Uterus (tissue), 4 donors: ENCODE results near the gene PAN2. TPM values are rescaled to one million over a fixed set of nuclear protein-coding genes. Genes with fewer than 3 reads are reported as not detected.

Source experiments
- DNase-seq, 2 donors: peaks; one replicate each; pipeline ENCODE4 v3.0.0-alpha.2; 2019 to 2020
- H3K27ac ChIP-seq, 2 donors: fragments of 200-600 bp; sonication (generic); 1 replicate in 1 of 2; 2 replicates in 1 of 2; pipeline ENCODE4 v1.5.1; 2016 to 2018
- H3K27me3 ChIP-seq, 2 donors: fragments of 200-600 bp; sonication (generic); one replicate each; pipeline ENCODE4 v1.5.1; 2018 to 2019; ENCODE audit warnings: control low read depth in 1 of 2
- H3K36me3 ChIP-seq, 2 donors: fragments of 200-600 bp; sonication (generic); one replicate each; pipeline ENCODE4 v1.5.1; 2019; ENCODE audit warnings: control low read depth in 1 of 2
- H3K4me1 ChIP-seq, 2 donors: fragments of 200-600 bp; sonication (generic); one replicate each; pipeline ENCODE4 v1.5.1; 2018 to 2019; ENCODE audit warnings: control low read depth in 1 of 2
- H3K4me3 ChIP-seq, 2 donors: fragments of 200-600 bp; sonication (generic); 1 replicate in 1 of 2; 2 replicates in 1 of 2; pipeline ENCODE4 v1.5.1; 2018 to 2019; ENCODE audit warnings: mild to moderate bottlenecking in 1 of 2
- H3K9me3 ChIP-seq, 2 donors: fragments of 200-600 bp; sonication (generic); one replicate each; pipeline ENCODE4 v1.5.1; 2019; ENCODE audit warnings: control low read depth in 1 of 2
- CTCF ChIP-seq, 4 experiments: fragments of 200-600 bp in 2 of 4; fragments of 450-650 bp in 2 of 4; sonication (generic) in 2 of 4; IDR thresholded peaks; one replicate each; pipeline ENCODE4 v1.5.1; 2016 to 2019; ENCODE audit warnings: antibody characterized with exemption in 4 of 4, mild to moderate bottlenecking in 2 of 4, moderate library complexity in 1 of 4
- POLR2A ChIP-seq, 2 donors: fragments of 450-650 bp; IDR thresholded peaks; one replicate each; pipeline ENCODE4 v1.6.1; 2016; ENCODE audit warnings: antibody characterized with exemption in 2 of 2, mild to moderate bottlenecking in 1 of 2, moderate library complexity in 1 of 2
- intact Hi-C: fragments of 100-400 bp; cut with DNase I; formaldehyde crosslinking; loops from one replicate; pipeline ENCODE4 v1.15.1; 2023; ENCODE audit warnings: low total_unique reads
- total RNA-seq, 4 donors: library from RNA; depleted of rRNA in 3 of 4; stranded (reverse); fragments of >200 nt in 3 of 4; gene quantifications; one replicate each; pipeline versions ENCODE4 v1.1.0 to v1.2.4, GENCODE V29; 2014 to 2023
- donor health status: DM: yes; HTN: yes; CAD: no.

PAN2 gene
- total RNA-seq, 4 donors from 2014 or later: 33.2 to 104 (median 50.6) TPM

- Histone ChIP-seq H3K9me3 (no peaks in the 10 kb centered on the region), H3K4me1 (no peaks in the 10 kb centered on the region), H3K27me3 (no peaks in the 10 kb centered on the region), H3K27ac (no peak overlapping the region), H3K36me3 (no peaks in the 10 kb centered on the region), H3K4me3 (no peak overlapping the region)
- TF ChIP-seq POLR2A (IDR thresholded peaks at IDR 0.05): no peak
- no peak for TF ChIP-seq CTCF (IDR thresholded peaks at IDR 0.05)
- intact Hi-C loops: loop anchor here (2.0 kb wide), 1 partner anchor 23 kb away; no protein-coding TSS in a partner anchor
- DNase-seq: no peak
Measured at GRCh38 chr12:56375598-56376434, 42.0 kb upstream of the PAN2 start.

GRCh38 chr12:56374726-56375597, 41.2 kb upstream of the PAN2 start:
- no peaks in the 10 kb centered on the region for H3K36me3 ChIP-seq
- DNase-seq: no peak
- TF ChIP-seq CTCF (IDR thresholded peaks at IDR 0.05) (no peak), POLR2A (IDR thresholded peaks at IDR 0.05) (no peak)
- H3K4me1 ChIP-seq: no peaks in the 10 kb centered on the region
- no peak overlapping the region for H3K4me3 ChIP-seq
- no peaks in the 10 kb centered on the region for H3K9me3 ChIP-seq
- intact Hi-C loops: loop anchor here (2.0 kb wide), 1 partner anchor 24 kb away; no protein-coding TSS in a partner anchor
- no peak overlapping the region for H3K27ac ChIP-seq
- no peaks in the 10 kb centered on the region for H3K27me3 ChIP-seq

- Histone ChIP-seq H3K9me3 (no peaks in the 10 kb centered on the region), H3K36me3 (no peaks in the 10 kb centered on the region), H3K27me3 (no peaks in the 10 kb centered on the region), H3K4me3 (no peak overlapping the region), H3K4me1 (no peaks in the 10 kb centered on the region), H3K27ac (no peak overlapping the region)
- TF ChIP-seq POLR2A (IDR thresholded peaks at IDR 0.05) (no peak), CTCF (IDR thresholded peaks at IDR 0.05) (no peak)
- DNase-seq: no peak
- intact Hi-C loops: no loop called here
Measured at GRCh38 chr12:56373515-56373914, 39.7 kb upstream of the PAN2 start.

GRCh38 chr12:56366948-56367347, 33.1 kb upstream of the PAN2 start:
- H3K36me3 ChIP-seq: no peaks in the 10 kb centered on the region
- TF ChIP-seq POLR2A (IDR thresholded peaks at IDR 0.05) (no peak), CTCF (IDR thresholded peaks at IDR 0.05) (no peak)
- H3K27me3 ChIP-seq: no peaks in the 10 kb centered on the region
- no peak overlapping the region for H3K27ac ChIP-seq
- intact Hi-C loops: no loop called here
- no peaks in the 10 kb centered on the region for H3K4me1 ChIP-seq
- H3K9me3 ChIP-seq: no peaks in the 10 kb centered on the region
- H3K4me3 ChIP-seq: no peak overlapping the region
- DNase-seq: no peak
